Immature natural killer cell (primary cell): ENCODE data around the gene OR2AE1. TPM values are rescaled to one million over a fixed set of nuclear protein-coding genes. Genes with fewer than 3 reads are reported as not detected.

Source experiments
- polyA plus RNA-seq, 3 donors: library from polyadenylated mRNA; unstranded; fragments of 300-500 nt; fragmentation: Illumina TruSeq; gene quantifications; one replicate each; pipeline ENCODE4 v1.2.3, GENCODE V29; 2021

Gene OR2AE1
- polyA plus RNA-seq, 3 donors from 2014 or later, result not detected

Other genes starting within 250 kb of the OR2AE1 start
- under 1 TPM in 1 of 3 donors, not detected in 2; 0.35 TPM for gene CYP3A5, start 197.0 kb downstream of the OR2AE1 start, polyA plus RNA-seq
- gene CYP3A7, start 141.8 kb downstream of the OR2AE1 start, polyA plus RNA-seq, result not detected
- not detected for gene CYP3A4, start 92.8 kb downstream of the OR2AE1 start, polyA plus RNA-seq
- gene CYP3A43, start 49.0 kb downstream of the OR2AE1 start, polyA plus RNA-seq, result not detected
- 10 to 100 TPM; 14.0 to 23.9 (median 14.7) TPM for gene TRIM4, start 42.5 kb upstream of the OR2AE1 start, polyA plus RNA-seq
- not detected for gene GJC3, start 52.6 kb upstream of the OR2AE1 start, polyA plus RNA-seq
- gene AZGP1, start 99.0 kb upstream of the OR2AE1 start, polyA plus RNA-seq, result not detected
- gene ZKSCAN1, start 138.6 kb upstream of the OR2AE1 start, polyA plus RNA-seq, result 10 to 100 TPM; 14.4 to 48.9 (median 18.7) TPM
- 1 to 10 TPM; 2.3 to 9.8 (median 4.0) TPM for gene ZSCAN21, start 172.7 kb upstream of the OR2AE1 start, polyA plus RNA-seq
- gene ZNF3, start 204.7 kb upstream of the OR2AE1 start, polyA plus RNA-seq, result 10 to 100 TPM in 2 of 3 donors, 1 to 10 TPM in 1; 5.2 to 21.2 (median 12.2) TPM
- gene COPS6, start 211.9 kb upstream of the OR2AE1 start, polyA plus RNA-seq, result 100 to 1,000 TPM; 163 to 289 (median 163) TPM
- 10 to 100 TPM; 40.3 to 59.0 (median 54.4) TPM for gene MCM7, start 224.4 kb upstream of the OR2AE1 start, polyA plus RNA-seq
- gene AP4M1, start 224.6 kb upstream of the OR2AE1 start, polyA plus RNA-seq, result 10 to 100 TPM in 1 of 3 donors, 1 to 10 TPM in 2; 7.1 to 12.9 (median 8.8) TPM
- 10 to 100 TPM; 15.3 to 34.8 (median 17.3) TPM for gene TAF6, start 242.3 kb upstream of the OR2AE1 start, polyA plus RNA-seq
- 10 to 100 TPM; 14.2 to 18.5 (median 17.7) TPM for gene CNPY4, start 242.6 kb upstream of the OR2AE1 start, polyA plus RNA-seq
- gene MBLAC1, start 249.9 kb upstream of the OR2AE1 start, polyA plus RNA-seq, result 1 to 10 TPM; 2.2 to 2.6 (median 2.4) TPM